ENCODE data around the gene MTHFSD. TPM values are rescaled to one million over a fixed set of nuclear protein-coding genes. Genes with fewer than 3 reads are reported as not detected.
A peak's percentile ranks its signal among the peaks of the same experiment; 100 is the strongest.

The MTHFSD gene
- total RNA-seq, 1 donor from 2014 or later: 8.1 TPM

GRCh38 chr16:86494565-86495356, 60.3 kb downstream of the MTHFSD start:
- H3K36me3 Mint-ChIP-seq (ENCODE audit: low read depth): peaks cover 1% of the 10 kb centered on the region
- H3K27ac Mint-ChIP-seq (ENCODE audit: unreplicated experiment): no peak overlapping the region
- DNase-seq (ENCODE audit: low spot score): peak; percentile 72
- no peak overlapping the region for H3K4me3 Mint-ChIP-seq (ENCODE audit: unreplicated experiment)
- peaks cover 8% of the 10 kb centered on the region for H3K4me1 Mint-ChIP-seq (ENCODE audit: low read depth)
- H3K9me3 Mint-ChIP-seq (ENCODE audit: low read depth): no peaks in the 10 kb centered on the region
- TF ChIP-seq CTCF (IDR thresholded peaks at IDR 0.05): no peak
- H3K27me3 Mint-ChIP-seq (ENCODE audit: low read depth): peaks cover 81% of the 10 kb centered on the region

GRCh38 chr16:86494039-86494564, 60.9 kb downstream of the MTHFSD start:
- DNase-seq (ENCODE audit: low spot score): peak; percentile 43
- Mint-ChIP-seq H3K36me3 (ENCODE audit: low read depth) (peaks cover 1% of the 10 kb centered on the region), H3K9me3 (ENCODE audit: low read depth) (no peaks in the 10 kb centered on the region), H3K27ac (ENCODE audit: unreplicated experiment) (no peak overlapping the region), H3K4me1 (ENCODE audit: low read depth) (peaks cover 5% of the 10 kb centered on the region), H3K27me3 (ENCODE audit: low read depth) (peaks cover 81% of the 10 kb centered on the region), H3K4me3 (ENCODE audit: unreplicated experiment) (no peak overlapping the region)
- TF ChIP-seq CTCF (IDR thresholded peaks at IDR 0.05): no peak

GRCh38 chr16:86492961-86493629, 61.9 kb downstream of the MTHFSD start:
- no peak overlapping the region for H3K4me3 Mint-ChIP-seq (ENCODE audit: unreplicated experiment)
- H3K27me3 Mint-ChIP-seq (ENCODE audit: low read depth): peaks cover 86% of the 10 kb centered on the region
- no peaks in the 10 kb centered on the region for H3K9me3 Mint-ChIP-seq (ENCODE audit: low read depth)
- H3K4me1 Mint-ChIP-seq (ENCODE audit: low read depth): peaks cover 1% of the 10 kb centered on the region
- no peak for TF ChIP-seq CTCF (IDR thresholded peaks at IDR 0.05)
- DNase-seq (ENCODE audit: low spot score): peak; percentile 36
- peaks cover 1% of the 10 kb centered on the region for H3K36me3 Mint-ChIP-seq (ENCODE audit: low read depth)
- H3K27ac Mint-ChIP-seq (ENCODE audit: unreplicated experiment): no peak overlapping the region

GRCh38 chr16:86492267-86492960, 62.6 kb downstream of the MTHFSD start:
- H3K4me3 Mint-ChIP-seq (ENCODE audit: unreplicated experiment): no peak overlapping the region
- DNase-seq (ENCODE audit: low spot score): peak; percentile 19
- no peak for TF ChIP-seq CTCF (IDR thresholded peaks at IDR 0.05)
- H3K27me3 Mint-ChIP-seq (ENCODE audit: low read depth): peaks cover 89% of the 10 kb centered on the region
- H3K9me3 Mint-ChIP-seq (ENCODE audit: low read depth): no peaks in the 10 kb centered on the region
- peaks cover 1% of the 10 kb centered on the region for H3K36me3 Mint-ChIP-seq (ENCODE audit: low read depth)
- H3K4me1 Mint-ChIP-seq (ENCODE audit: low read depth): no peaks in the 10 kb centered on the region
- no peak overlapping the region for H3K27ac Mint-ChIP-seq (ENCODE audit: unreplicated experiment)

- peak; percentile 2 for DNase-seq (ENCODE audit: low spot score)
- Mint-ChIP-seq H3K27ac (ENCODE audit: unreplicated experiment) (no peak overlapping the region), H3K4me3 (ENCODE audit: unreplicated experiment) (no peak overlapping the region)
Measured at GRCh38 chr16:86491640-86492023, 63.4 kb downstream of the MTHFSD start.

More at GRCh38 chr16:86491640-86492023, 63.4 kb downstream of the MTHFSD start:
- TF ChIP-seq CTCF (IDR thresholded peaks at IDR 0.05): no peak
- Mint-ChIP-seq H3K9me3 (ENCODE audit: low read depth) (no peaks in the 10 kb centered on the region), H3K4me1 (ENCODE audit: low read depth) (no peaks in the 10 kb centered on the region), H3K36me3 (ENCODE audit: low read depth) (peaks cover 1% of the 10 kb centered on the region), H3K27me3 (ENCODE audit: low read depth) (peaks cover 91% of the 10 kb centered on the region)
